HG03108 (cell line): Measurements from ENCODE around the gene PLD1.
"Not testable (repeated sequence)": the region's sequence is repeated elsewhere in the genome, so short reads cannot be mapped to it uniquely, and the experiment has no call there.

Source experiments
- ATAC-seq: cut with Tn5 transposase; IDR thresholded peaks from one replicate; pipeline ENCODE4 v1.9.1; 2021; ENCODE audit warnings: moderate library complexity; ENCODE audit not compliant: unreplicated experiment

The PLD1 gene, protein sequence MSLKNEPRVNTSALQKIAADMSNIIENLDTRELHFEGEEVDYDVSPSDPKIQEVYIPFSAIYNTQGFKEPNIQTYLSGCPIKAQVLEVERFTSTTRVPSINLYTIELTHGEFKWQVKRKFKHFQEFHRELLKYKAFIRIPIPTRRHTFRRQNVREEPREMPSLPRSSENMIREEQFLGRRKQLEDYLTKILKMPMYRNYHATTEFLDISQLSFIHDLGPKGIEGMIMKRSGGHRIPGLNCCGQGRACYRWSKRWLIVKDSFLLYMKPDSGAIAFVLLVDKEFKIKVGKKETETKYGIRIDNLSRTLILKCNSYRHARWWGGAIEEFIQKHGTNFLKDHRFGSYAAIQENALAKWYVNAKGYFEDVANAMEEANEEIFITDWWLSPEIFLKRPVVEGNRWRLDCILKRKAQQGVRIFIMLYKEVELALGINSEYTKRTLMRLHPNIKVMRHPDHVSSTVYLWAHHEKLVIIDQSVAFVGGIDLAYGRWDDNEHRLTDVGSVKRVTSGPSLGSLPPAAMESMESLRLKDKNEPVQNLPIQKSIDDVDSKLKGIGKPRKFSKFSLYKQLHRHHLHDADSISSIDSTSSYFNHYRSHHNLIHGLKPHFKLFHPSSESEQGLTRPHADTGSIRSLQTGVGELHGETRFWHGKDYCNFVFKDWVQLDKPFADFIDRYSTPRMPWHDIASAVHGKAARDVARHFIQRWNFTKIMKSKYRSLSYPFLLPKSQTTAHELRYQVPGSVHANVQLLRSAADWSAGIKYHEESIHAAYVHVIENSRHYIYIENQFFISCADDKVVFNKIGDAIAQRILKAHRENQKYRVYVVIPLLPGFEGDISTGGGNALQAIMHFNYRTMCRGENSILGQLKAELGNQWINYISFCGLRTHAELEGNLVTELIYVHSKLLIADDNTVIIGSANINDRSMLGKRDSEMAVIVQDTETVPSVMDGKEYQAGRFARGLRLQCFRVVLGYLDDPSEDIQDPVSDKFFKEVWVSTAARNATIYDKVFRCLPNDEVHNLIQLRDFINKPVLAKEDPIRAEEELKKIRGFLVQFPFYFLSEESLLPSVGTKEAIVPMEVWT

GRCh38 chr3:171809861-171810628 is at the start of gene PLD1:
PLD1 (minus strand) TSS chr3:171810483; CDS start chr3:171738051, 72,432 bp downstream.
- ATAC-seq = peak; percentile 48

DNA sequence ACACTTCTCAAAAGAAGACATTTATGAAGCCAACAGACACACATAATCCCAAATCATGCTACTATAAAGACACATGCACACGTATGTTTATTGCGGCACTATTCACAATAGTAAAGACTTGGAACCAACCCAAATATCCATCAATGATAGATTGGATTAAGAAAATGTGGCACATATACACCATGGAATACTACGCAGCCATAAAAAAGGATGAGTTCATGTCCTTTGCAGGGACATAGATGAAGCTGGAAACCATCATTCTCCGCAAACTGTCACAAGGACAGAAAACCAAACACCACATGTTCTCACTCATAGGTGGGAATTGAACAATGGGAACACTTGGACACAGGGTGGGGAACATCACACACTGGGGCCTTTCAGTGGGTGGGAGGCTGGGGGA is 48.5 kb upstream of the PLD1 start:
- ATAC-seq = not testable (repeated sequence)

GRCh38 chr3:171854649-171855305 is 44.5 kb upstream of the PLD1 start:
- no peak for ATAC-seq

GRCh38 chr3:171851660-171852058 is 41.4 kb upstream of the PLD1 start:
- no peak for ATAC-seq

DNA sequence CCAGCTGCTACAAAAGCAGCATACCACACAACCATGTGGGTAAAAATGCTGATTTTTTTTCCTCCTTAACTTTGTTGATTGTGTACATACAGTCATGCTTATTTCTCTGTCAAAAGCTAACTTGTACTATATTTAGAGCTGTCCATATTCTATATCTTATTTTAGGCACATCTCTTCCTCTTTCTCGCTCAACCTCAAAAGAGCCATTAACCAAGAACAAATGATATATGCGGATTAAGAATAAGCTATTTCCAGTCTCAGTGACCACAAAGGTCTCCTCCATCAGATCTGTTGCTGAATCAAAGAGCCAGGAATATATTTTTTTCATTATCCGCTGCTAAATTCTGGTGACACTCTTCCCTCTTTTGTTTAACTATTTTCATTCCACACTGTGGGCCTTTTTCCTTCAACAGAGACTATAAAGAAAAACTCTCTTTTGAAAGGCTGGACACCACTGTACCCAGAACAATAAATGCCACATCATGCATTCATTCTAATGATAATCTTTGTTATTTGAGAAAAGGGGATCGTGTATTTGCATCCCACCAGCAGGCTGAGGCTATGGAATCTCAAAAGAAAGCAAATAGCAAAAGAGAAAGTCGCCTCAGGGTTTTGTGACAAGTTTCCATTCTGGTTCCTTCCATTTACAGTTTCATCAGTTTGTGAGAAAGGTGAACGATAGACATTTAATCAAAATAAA is 40.8 kb upstream of the PLD1 start:
- ATAC-seq = no peak

DNA sequence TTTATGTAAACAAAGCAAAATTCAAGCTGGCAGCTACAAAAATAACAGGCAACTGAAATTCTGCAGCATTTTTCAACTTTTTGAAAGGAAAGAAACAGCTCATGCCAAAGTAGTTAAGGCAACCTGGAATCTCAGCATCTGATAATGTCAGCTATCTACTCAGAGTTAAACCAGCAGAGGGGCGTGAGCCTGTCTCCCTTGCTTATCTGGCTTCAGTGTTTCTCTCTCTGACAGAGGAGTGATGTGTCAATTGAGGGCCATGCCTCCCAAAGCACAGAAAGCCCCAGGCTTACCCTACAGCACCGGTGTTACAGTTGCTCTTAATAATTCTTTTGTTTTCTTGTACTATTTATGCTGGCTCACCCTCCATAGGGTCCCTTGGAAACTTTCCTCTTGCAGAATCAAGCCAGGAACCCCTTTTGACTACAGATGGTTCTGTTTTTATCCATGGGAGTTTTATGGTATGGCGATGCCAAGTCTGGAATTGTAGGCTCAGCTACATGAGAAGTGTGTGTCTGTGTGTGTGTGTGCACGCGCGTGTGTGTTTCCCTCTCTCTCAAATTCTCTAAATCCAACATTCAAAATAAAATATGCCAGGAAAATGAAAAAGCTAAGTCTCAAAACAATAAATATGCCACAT is 40.2 kb upstream of the PLD1 start:
- ATAC-seq = no peak

DNA sequence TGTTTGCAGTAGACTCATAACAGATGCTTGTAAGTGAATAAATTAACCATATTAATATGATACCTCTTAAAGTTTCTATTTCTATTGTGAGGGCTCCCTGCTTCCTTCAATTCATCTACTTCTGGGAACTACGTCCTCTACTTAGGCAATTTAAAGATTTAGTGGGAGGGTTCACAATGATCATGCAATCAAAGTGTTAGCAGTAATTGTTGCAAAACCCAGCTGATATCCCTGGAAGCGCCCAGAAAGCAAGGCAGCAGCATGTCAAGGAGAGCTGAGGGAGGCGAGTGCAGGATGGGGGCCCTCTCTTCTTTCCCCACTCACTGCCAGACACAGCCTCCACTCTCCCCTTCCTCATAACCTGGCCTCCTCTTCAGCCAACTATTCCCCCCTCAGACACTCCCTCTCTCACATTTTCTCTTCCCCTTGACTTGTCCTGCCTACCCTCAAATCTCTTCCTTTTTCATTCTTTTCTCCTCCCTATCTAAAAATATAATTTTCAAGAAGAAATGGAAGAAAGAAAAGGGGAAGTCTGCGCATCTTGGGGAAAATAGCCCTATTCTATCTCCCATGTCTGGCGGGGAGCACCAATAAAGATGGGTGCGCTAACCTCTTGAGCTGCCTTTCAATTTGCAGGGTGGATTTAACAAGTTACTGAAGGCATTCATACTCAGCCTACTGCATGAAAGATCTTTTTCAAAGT is 39.5 kb upstream of the PLD1 start:
- ATAC-seq = no peak

- no peak for ATAC-seq
These were observed 37.4 kb upstream of the PLD1 start for GRCh38 chr3:171847595-171848259.

DNA sequence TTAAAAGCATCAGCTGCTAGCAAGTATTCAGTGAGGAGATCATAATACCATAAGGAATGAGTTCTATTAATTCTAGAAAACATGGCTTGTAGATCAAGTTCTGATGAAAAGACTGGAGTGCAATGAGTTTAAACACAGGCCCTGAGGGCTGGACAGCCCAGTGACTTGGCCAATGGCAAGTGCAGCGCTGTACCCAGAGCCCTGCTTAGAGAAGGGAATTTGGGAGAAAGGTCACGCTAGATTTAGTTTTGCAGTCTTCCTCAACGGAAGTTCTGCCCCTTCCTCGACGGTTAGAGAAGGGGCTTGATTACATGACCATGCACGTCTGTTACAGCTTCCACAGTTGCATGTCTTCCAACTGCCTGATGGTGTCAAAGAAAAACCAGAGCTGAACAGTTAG is 36.9 kb upstream of the PLD1 start:
- no peak for ATAC-seq

- peak; percentile 98 for ATAC-seq
These were observed 36.3 kb upstream of the PLD1 start for GRCh38 chr3:171846597-171846996.

- ATAC-seq = no peak
These were observed 35.4 kb upstream of the PLD1 start for GRCh38 chr3:171845481-171846284.

GRCh38 chr3:171844873-171845272 is 34.6 kb upstream of the PLD1 start:
- no peak for ATAC-seq

GRCh38 chr3:171842864-171843518 is 32.7 kb upstream of the PLD1 start, which contains the start of gene TMEM212:
TMEM212 (plus strand) TSS chr3:171843349; CDS start chr3:171843384, 35 bp downstream.
- no peak for ATAC-seq

GRCh38 chr3:171841620-171842000 is 31.3 kb upstream of the PLD1 start:
- no peak for ATAC-seq

- ATAC-seq = no peak
These were observed 30.7 kb upstream of the PLD1 start for GRCh38 chr3:171840811-171841619.

DNA sequence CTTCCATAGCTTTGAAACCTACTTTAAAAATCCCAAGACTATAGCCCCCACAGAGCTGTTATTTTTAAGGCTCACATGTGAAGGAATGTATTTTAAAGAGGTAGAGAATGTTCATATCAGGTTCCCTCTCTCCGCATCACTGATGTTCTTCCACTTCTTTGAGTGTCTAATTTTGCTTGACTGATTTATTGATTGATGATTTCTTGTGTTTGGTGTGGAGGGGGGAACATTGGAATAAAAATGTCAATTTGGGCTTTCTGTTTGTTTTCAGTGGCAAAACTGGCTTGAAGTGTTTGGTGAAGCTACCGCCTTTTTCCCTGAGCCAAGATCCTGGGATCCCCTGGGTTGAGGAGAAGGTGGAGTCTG is 30.1 kb upstream of the PLD1 start:
- no peak for ATAC-seq
